Kidney (tissue), 14 donors: ENCODE results near the gene POMT2. TPM values are rescaled to one million over a fixed set of nuclear protein-coding genes. Genes with fewer than 3 reads are reported as not detected.

Experiments used
- DNase-seq, 5 donors: peaks; one replicate each; pipeline ENCODE4 v3.0.0-alpha.2; 2013 to 2020
- FAIRE-seq: peaks from 2 replicates; lab custom pipeline; 2012; peaks lifted over from hg19 to GRCh38; lab: Jason Lieb, UNC
- H3K27ac ChIP-seq, 2 donors: one replicate each; pipeline ENCODE4 v1.7.0; 2013; ENCODE audit warnings: low read depth in 2 of 2, low read length in 2 of 2, inconsistent platforms in 1 of 2
- H3K27me3 ChIP-seq: one replicate; pipeline ENCODE4 v1.7.1; 2013; ENCODE audit warnings: low read length, inconsistent platforms; ENCODE audit not compliant: control insufficient read depth, insufficient read depth
- H3K36me3 ChIP-seq, 3 donors: one replicate each; pipeline versions ENCODE4 v1.7.0 to v1.7.1; 2013; ENCODE audit warnings: low read length in 3 of 3, control low read depth in 1 of 3, inconsistent platforms in 1 of 3; ENCODE audit not compliant: insufficient read depth in 3 of 3, control insufficient read depth in 2 of 3
- H3K4me1 ChIP-seq, 3 donors: one replicate each; pipeline versions ENCODE4 v1.7.0 to v1.7.1; 2013; ENCODE audit warnings: low read length in 3 of 3, inconsistent platforms in 1 of 3, low read depth in 1 of 3; ENCODE audit not compliant: control insufficient read depth in 2 of 3, insufficient read depth in 2 of 3
- H3K4me3 ChIP-seq, 3 donors: one replicate each; pipeline versions ENCODE4 v1.7.0 to v1.8.1; 2013; ENCODE audit warnings: low read length in 3 of 3, control low read depth in 1 of 3, inconsistent platforms in 1 of 3
- H3K9ac ChIP-seq, 3 donors: one replicate each; pipeline versions ENCODE4 v1.7.0 to v1.7.1; 2013; ENCODE audit warnings: low read length in 3 of 3, control low read depth in 1 of 3, inconsistent platforms in 1 of 3
- H3K9me3 ChIP-seq, 3 donors: one replicate each; pipeline versions ENCODE4 v1.7.0 to v1.7.1; 2013; ENCODE audit warnings: low read length in 3 of 3, control low read depth in 1 of 3, inconsistent platforms in 1 of 3; ENCODE audit not compliant: control insufficient read depth in 2 of 3, insufficient read depth in 1 of 3
- CTCF ChIP-seq: IDR thresholded peaks from 3 replicates; pipeline ENCODE4 v1.5.1; 2012; ENCODE audit warnings: mild to moderate bottlenecking, moderate library complexity, borderline replicate concordance; ENCODE audit not compliant: insufficient read depth; ENCODE audit errors: extremely low read depth
- intact Hi-C: fragments of 100-400 bp; cut with DNase I; formaldehyde crosslinking; loops from one replicate; pipeline ENCODE4 v1.11.1; 2022
- polyA plus RNA-seq: library from polyadenylated mRNA; stranded (reverse); fragments of 350-450 nt; fragmentation: Illumina TruSeq; extraction: RNeasy Lipid Tissue Mini Kit (QIAGEN cat#74804); gene quantifications from one replicate; pipeline ENCODE4 v1.2.3, GENCODE V29; 2014; ENCODE audit warnings: low read depth, low replicate concordance; ENCODE audit not compliant: insufficient read depth
- total RNA-seq: library from RNA; stranded (reverse); fragmentation: NEBNext Ultra II Directional; extraction: Animal tissue kit (Norgen Biotek cat#: 25700); gene quantifications from one replicate; pipeline ENCODE4 v1.2.1, GENCODE V29; 2021
- donor health status: control.
- donor health status: control.
- donor health status: control.
- donor health status: control.
- donor health status: control.
- donor health status: DM: yes; HTN: yes; CAD: no.
- donor health status: Normal renal cell carcinoma (clear cell type).

Gene POMT2
- total and polyA plus RNA-seq, 2 donors from 2014 or later = 18.2 to 34.7 TPM

- H3K36me3 ChIP-seq = no peaks in the 10 kb centered on the region
- FAIRE-seq (no peak), DNase-seq (no peak)
- H3K27me3 ChIP-seq = no peaks in the 10 kb centered on the region
- TF ChIP-seq CTCF = no peak
- H3K9me3 ChIP-seq = no peaks in the 10 kb centered on the region
- H3K9ac ChIP-seq = no peak overlapping the region
- intact Hi-C loops = loop anchor here (10.0 kb wide), 1 partner anchor 443 kb away; no protein-coding TSS in a partner anchor
- H3K4me3 ChIP-seq = no peak overlapping the region
- no peak overlapping the region for H3K27ac ChIP-seq
- H3K4me1 ChIP-seq = peaks cover 3 to 24% (median 15%) of the 10 kb centered on the region in 3 donors
Measured at GRCh38 chr14:77318006-77318553, 2.6 kb downstream of the POMT2 start.

GRCh38 chr14:77316872-77317301 lies 3.8 kb downstream of the POMT2 start:
- Histone ChIP-seq H3K9ac (peak overlapping the region in 1 of 3 donors; percentile 13), H3K27me3 (no peaks in the 10 kb centered on the region), H3K4me1 (peaks cover 0 to 18% (median 10%) of the 10 kb centered on the region in 3 donors), H3K9me3 (no peaks in the 10 kb centered on the region), H3K27ac (no peak overlapping the region), H3K4me3 (no peak overlapping the region), H3K36me3 (no peaks in the 10 kb centered on the region)
- TF ChIP-seq CTCF = no peak
- no peak for DNase-seq
- intact Hi-C loops = loop anchor here (10.0 kb wide), 1 partner anchor 442 kb away; no protein-coding TSS in a partner anchor
- FAIRE-seq = no peak

GRCh38 chr14:77316195-77316505 lies 4.5 kb downstream of the POMT2 start:
- intact Hi-C loops = loop anchor here (10.0 kb wide), 1 partner anchor 441 kb away; no protein-coding TSS in a partner anchor
- Histone ChIP-seq H3K27ac (no peak overlapping the region), H3K36me3 (no peaks in the 10 kb centered on the region), H3K4me1 (peaks cover 0 to 18% (median 10%) of the 10 kb centered on the region in 3 donors), H3K9ac (no peak overlapping the region), H3K27me3 (no peaks in the 10 kb centered on the region), H3K9me3 (no peaks in the 10 kb centered on the region), H3K4me3 (peak overlapping the region in 1 of 3 donors; percentile 11)
- FAIRE-seq (no peak), DNase-seq (no peak)
- TF ChIP-seq CTCF = no peak
